PFSK-1 (cell line): ENCODE data around the gene TNRC6A.

Experiments
- FOXP2 ChIP-seq: optimal IDR thresholded peaks from 2 replicates; pipeline ENCODE3; 2011; ENCODE audit warnings: borderline replicate concordance, control low read depth, inconsistent platforms; ENCODE audit not compliant: insufficient read depth; ENCODE audit errors: extremely low read length, extremely low read depth
- POLR2AphosphoS5 ChIP-seq: IDR thresholded peaks from 2 replicates; pipeline ENCODE4 v1.6.1; 2012; ENCODE audit warnings: low read depth, mild to moderate bottlenecking, control low read depth, low read length, moderate library complexity
- SIN3A ChIP-seq: IDR thresholded peaks from 2 replicates; pipeline ENCODE4 v1.6.1; 2012; ENCODE audit warnings: mild to moderate bottlenecking, low read length, moderate library complexity, borderline replicate concordance; ENCODE audit not compliant: insufficient read depth
- TAF1 ChIP-seq: IDR thresholded peaks from 2 replicates; pipeline ENCODE4 v1.6.1; 2012; ENCODE audit warnings: low read length, control low read depth, borderline replicate concordance; ENCODE audit not compliant: insufficient read depth
- TF ChIP-seq, protein P1 (sequence below), 2 experiments: IDR thresholded peaks; 2 replicates each; pipeline versions ENCODE4 v1.6.1 to v1.8.0; 2011 to 2012; ENCODE audit warnings: low read depth in 2 of 2, low read length in 2 of 2, control low read depth in 1 of 2, inconsistent platforms in 1 of 2, mild to moderate bottlenecking in 1 of 2, moderate library complexity in 1 of 2; ENCODE audit not compliant: insufficient read depth in 1 of 2

Gene TNRC6A

DNA sequence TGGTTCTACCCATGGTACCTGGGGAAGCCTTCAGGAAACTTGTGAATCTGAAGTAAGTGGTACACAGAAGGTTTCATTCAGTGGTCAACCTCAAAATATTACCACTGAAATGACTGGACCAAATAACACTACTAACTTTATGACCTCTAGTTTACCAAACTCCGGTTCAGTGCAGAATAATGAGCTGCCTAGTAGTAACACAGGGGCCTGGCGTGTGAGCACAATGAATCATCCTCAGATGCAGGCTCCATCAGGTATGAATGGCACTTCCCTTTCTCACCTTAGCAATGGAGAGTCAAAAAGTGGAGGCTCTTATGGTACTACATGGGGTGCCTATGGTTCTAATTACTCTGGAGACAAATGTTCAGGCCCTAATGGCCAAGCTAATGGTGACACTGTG is 60.4 kb downstream of the TNRC6A start:
- TF ChIP-seq TAF1 (no peak), FOXP2 (no peak), POLR2AphosphoS5 (no peak), SIN3A (no peak)
- TF ChIP-seq, protein P1, sequence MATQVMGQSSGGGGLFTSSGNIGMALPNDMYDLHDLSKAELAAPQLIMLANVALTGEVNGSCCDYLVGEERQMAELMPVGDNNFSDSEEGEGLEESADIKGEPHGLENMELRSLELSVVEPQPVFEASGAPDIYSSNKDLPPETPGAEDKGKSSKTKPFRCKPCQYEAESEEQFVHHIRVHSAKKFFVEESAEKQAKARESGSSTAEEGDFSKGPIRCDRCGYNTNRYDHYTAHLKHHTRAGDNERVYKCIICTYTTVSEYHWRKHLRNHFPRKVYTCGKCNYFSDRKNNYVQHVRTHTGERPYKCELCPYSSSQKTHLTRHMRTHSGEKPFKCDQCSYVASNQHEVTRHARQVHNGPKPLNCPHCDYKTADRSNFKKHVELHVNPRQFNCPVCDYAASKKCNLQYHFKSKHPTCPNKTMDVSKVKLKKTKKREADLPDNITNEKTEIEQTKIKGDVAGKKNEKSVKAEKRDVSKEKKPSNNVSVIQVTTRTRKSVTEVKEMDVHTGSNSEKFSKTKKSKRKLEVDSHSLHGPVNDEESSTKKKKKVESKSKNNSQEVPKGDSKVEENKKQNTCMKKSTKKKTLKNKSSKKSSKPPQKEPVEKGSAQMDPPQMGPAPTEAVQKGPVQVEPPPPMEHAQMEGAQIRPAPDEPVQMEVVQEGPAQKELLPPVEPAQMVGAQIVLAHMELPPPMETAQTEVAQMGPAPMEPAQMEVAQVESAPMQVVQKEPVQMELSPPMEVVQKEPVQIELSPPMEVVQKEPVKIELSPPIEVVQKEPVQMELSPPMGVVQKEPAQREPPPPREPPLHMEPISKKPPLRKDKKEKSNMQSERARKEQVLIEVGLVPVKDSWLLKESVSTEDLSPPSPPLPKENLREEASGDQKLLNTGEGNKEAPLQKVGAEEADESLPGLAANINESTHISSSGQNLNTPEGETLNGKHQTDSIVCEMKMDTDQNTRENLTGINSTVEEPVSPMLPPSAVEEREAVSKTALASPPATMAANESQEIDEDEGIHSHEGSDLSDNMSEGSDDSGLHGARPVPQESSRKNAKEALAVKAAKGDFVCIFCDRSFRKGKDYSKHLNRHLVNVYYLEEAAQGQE (IDR thresholded peaks at IDR 0.05; ENCODE audit: insufficient read depth in 1 of 2, low read depth in 2 of 2, low read length in 2 of 2), result no peak

DNA sequence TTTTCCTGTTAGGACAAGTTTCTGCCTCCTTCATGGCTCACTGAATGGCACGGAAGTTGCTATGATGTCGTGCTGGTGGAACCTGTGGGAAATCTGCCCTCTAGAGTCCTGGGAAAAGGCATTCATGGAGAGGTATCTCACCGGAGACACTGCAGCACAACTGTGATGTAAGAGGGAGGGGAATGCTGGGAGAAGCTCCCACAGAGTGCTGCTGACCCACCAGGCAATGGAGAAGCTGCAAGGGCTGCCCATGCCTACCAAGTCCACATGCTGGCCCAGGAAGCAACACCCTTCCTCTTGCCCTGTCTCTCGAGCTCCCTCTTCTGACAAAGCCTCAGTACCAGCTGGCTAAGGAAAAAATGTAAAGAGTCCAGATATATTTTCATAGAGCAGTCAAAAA is 71.1 kb downstream of the TNRC6A start:
- TF ChIP-seq, protein P1 (IDR thresholded peaks at IDR 0.05; ENCODE audit: insufficient read depth in 1 of 2, low read depth in 2 of 2, low read length in 2 of 2), result no peak
- TF ChIP-seq POLR2AphosphoS5 (no peak), TAF1 (no peak), FOXP2 (no peak), SIN3A (no peak)

DNA sequence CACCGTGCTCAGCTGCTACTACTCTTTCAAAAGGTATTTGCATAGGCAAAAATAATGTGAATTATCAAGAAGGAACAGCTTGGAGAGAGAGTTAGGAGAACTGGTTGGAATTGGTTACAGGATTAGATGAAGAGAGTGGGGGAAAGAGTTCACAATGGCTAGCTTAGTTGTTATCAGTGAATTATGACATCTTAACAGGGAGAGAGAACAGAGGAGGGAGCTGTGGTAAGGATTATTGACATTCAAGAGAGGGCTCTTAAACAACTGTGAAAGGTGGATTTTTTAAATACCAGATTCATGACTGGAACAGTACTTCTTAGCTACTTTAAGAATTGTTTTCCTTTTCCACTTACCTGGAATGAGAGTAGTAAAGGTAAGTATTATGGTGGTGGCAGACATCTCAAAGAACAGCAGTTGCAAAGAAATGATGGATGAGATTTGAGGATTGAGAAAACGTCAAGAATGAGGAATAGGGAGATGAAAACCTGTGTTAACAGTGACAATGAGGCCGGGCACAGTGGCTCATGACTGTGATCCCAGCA is 72.4 kb downstream of the TNRC6A start:
- TF ChIP-seq SIN3A, result no peak
- TF ChIP-seq TAF1, result no peak
- TF ChIP-seq, protein P1 (IDR thresholded peaks at IDR 0.05; ENCODE audit: insufficient read depth in 1 of 2, low read depth in 2 of 2, low read length in 2 of 2), result no peak
- no peak for TF ChIP-seq FOXP2
- no peak for TF ChIP-seq POLR2AphosphoS5

DNA sequence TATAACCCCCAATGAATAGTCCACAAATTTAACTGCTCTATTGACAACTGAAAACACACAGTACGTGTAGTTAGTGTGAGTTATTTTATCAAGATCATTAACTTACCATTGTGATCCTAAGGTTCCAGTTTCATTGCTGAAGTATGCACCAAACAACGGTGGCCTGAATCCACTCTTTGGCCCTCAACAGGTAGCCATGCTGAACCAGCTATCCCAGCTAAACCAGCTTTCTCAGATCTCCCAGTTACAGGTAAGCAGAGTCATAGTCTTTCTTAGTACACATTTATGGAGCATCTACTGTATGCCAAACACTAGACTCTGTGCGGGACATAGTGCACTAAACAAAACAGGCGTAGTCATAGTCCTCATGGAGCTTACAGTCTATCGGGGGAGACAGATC is 76.0 kb downstream of the TNRC6A start:
- no peak for TF ChIP-seq POLR2AphosphoS5
- no peak for TF ChIP-seq FOXP2
- no peak for TF ChIP-seq SIN3A
- TF ChIP-seq TAF1, result no peak
- TF ChIP-seq, protein P1 (IDR thresholded peaks at IDR 0.05; ENCODE audit: insufficient read depth in 1 of 2, low read depth in 2 of 2, low read length in 2 of 2), result no peak

DNA sequence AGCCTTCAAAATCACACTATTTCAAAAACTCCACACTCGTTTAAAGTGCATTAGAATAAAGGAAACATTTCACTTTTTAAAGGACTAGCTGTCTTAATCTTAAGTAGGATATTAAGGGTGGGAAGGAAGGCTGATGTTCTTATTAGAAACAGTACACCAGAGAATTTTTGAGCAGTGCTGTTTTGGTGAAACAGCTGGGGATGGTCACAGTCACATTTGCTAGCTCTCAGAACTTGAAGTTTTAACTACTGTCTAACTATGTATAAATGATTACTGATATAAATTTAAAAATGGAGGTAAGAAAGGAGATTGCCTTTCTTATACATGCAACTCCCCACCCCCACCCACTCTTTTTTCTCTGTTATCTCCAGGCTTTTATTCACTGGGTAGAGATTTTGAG is 77.8 kb downstream of the TNRC6A start:
- no peak for TF ChIP-seq TAF1
- no peak for TF ChIP-seq POLR2AphosphoS5
- no peak for TF ChIP-seq SIN3A
- TF ChIP-seq, protein P1 (IDR thresholded peaks at IDR 0.05; ENCODE audit: insufficient read depth in 1 of 2, low read depth in 2 of 2, low read length in 2 of 2), result no peak
- no peak for TF ChIP-seq FOXP2
